NT2/D1 (cell line): ENCODE data around the gene ALDH1A1.

Source experiments
- SUZ12 ChIP-seq: IDR thresholded peaks from 2 replicates; pipeline ENCODE4 v1.6.1; 2011; ENCODE audit not compliant: insufficient read length, insufficient read depth; ENCODE audit errors: extremely low read depth
- YY1 ChIP-seq: IDR thresholded peaks from 2 replicates; pipeline ENCODE4 v1.6.1; 2011; ENCODE audit not compliant: insufficient read length, insufficient read depth
- ZNF274 ChIP-seq: IDR thresholded peaks from 2 replicates; pipeline ENCODE4 v1.6.1; 2011; ENCODE audit warnings: mild to moderate bottlenecking, low read depth, low read length

DNA sequence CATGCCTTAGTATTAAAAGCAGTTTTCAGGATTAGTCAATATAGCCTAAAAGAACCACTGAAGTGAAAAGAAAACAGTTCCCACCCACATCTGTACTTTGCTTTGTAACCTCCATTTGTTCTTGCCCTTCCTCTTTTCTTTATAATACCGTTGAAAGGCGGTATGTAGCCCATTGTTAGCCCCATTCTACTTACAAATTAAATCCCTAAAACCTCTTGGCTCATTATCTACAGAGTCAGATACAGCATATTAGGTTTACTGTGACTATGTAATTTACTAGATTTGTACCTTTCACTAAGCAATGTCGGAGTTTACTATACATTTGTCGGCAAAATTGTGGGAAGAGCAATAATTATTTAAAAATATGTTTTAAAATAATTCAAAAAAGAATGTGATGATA lies 17.3 kb downstream of the ALDH1A1 start:
- TF ChIP-seq YY1 = no peak
- no peak for TF ChIP-seq ZNF274
- no peak for TF ChIP-seq SUZ12
